Activated T-cell treated with anti-CD3 and anti-CD28 coated beads for 48 hours (primary cell): ENCODE measurements around the gene HGS.

ENCODE experiments used
- DNase-seq: peaks from one replicate; pipeline ENCODE4 v3.0.0-alpha.2; 2020; ENCODE audit warnings: low read depth

Gene HGS

GRCh38 chr17:81741594-81742452 lies 58.0 kb downstream of the HGS start:
- no peak for DNase-seq
